Adrenal gland (tissue), 5 donors: ENCODE measurements around the gene NCKAP5.

ENCODE experiments used
- POLR2A ChIP-seq, 2 donors: fragments of 450-650 bp; IDR thresholded peaks; one replicate each; pipeline ENCODE4 v1.6.1; 2017; ENCODE audit warnings: antibody characterized with exemption in 2 of 2, mild to moderate bottlenecking in 2 of 2, moderate library complexity in 1 of 2
- TF ChIP-seq, protein P1 (sequence below), 6 experiments: fragments of 450-650 bp in 4 of 6; fragments of 200-600 bp in 2 of 6; sonication (generic) in 1 of 6; IDR thresholded peaks; 1 replicate in 5 of 6; 2 replicates in 1 of 6; pipeline versions ENCODE4 v1.5.1 to v1.8.0; 2016 to 2021; ENCODE audit warnings: antibody characterized with exemption in 6 of 6, mild to moderate bottlenecking in 2 of 6, moderate library complexity in 1 of 6
- donor health status: DM: no; HTN: no; CAD: no.

DNA sequence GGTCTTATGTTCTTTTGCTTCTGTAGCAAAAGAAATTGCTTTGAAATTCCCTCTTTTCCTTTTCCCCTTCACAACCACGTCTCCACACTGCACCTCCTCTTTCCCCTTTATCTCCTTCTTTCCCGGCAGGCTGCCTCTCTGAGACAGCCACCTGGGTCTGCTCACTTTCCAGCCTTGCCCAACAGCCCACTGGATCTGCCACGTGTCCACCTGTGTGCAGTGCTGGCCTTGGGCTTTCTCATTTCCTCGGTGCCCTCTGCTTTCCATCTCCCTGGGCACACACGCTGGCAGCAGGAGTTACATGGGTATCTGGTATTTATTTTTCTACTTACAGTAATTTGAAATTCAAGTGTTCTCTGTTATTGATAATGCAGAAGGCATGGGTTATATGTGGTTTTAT is 684.8 kb downstream of the NCKAP5 start:
- TF ChIP-seq, protein P1, sequence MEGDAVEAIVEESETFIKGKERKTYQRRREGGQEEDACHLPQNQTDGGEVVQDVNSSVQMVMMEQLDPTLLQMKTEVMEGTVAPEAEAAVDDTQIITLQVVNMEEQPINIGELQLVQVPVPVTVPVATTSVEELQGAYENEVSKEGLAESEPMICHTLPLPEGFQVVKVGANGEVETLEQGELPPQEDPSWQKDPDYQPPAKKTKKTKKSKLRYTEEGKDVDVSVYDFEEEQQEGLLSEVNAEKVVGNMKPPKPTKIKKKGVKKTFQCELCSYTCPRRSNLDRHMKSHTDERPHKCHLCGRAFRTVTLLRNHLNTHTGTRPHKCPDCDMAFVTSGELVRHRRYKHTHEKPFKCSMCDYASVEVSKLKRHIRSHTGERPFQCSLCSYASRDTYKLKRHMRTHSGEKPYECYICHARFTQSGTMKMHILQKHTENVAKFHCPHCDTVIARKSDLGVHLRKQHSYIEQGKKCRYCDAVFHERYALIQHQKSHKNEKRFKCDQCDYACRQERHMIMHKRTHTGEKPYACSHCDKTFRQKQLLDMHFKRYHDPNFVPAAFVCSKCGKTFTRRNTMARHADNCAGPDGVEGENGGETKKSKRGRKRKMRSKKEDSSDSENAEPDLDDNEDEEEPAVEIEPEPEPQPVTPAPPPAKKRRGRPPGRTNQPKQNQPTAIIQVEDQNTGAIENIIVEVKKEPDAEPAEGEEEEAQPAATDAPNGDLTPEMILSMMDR (IDR thresholded peaks at IDR 0.05), result no peak
- TF ChIP-seq POLR2A (IDR thresholded peaks at IDR 0.05), result no peak
